ENCODE measurements around the gene IRF1.
"Not testable (repeated sequence)": the region's sequence is repeated elsewhere in the genome, so short reads cannot be mapped to it uniquely, and the experiment has no call there.

IRF1 gene

DNA sequence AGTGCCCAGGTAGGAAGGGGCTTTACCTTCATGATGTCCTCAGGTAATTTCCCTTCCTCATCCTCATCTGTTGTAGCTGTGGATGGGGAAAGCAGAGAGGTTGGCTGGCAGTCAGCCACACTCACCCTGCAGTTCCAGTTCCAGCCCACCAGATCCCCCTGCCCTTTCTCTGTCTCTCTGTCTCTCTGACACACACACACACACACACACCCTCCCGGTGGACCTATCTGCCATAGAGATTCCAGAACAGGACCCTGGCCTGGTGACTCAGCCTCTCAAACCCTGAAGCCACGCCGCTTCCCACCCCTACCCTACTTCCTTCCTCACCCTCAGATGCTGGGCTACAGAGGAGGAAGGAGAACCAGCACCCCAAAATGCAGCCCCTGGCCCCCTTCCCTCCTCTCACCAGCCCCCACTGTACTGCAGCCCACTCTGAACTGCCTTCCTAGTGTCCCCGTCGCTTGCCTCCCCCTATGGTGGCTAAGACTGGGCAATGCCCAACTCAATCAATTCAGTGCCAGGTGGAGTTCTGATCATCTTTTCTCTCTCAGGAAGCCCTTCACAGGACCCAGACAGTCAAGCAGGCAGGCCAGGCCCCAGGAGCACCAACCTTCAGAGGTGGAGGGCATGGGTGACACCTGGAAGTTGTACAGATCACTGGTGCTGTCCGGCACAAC is 4.8 kb downstream of the IRF1 start:
- DNase-seq, result no peak

DNA sequence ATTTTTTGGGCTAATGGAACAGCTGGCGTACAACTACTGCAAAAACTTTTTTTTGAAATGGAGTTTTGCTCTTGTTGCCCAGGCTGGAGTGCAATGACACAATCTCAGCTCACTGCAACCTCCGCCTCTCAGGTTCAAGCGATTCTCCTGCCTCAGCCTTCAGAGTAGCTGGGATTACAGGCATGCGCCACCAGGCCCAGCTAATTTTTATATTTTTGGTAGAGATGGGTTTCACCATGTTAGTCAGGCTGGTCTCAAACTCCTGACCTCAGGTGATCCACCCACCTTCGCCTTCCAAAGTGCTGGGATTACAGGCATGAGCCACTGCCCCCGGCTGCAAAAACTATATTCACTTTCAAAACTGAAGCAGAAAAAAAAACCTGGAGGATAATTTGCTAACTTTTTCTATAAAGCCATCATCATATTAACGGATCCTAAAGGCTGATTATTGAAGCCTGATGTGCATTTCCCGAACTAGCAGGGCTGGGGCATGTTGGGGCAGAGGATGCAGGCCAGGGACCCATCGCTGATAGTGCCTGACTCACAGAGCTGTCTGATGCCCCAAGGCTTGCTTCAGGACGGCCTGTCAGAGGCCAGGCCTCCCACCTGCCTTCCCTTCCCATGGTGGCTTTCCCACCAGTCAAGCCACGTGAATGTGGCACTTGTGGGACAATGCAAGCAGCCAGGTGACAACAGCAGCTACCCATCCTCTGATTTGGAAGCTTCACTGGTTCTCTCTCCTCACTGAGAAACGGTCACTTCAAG is 5.5 kb downstream of the IRF1 start:
- not testable (repeated sequence) for DNase-seq

DNA sequence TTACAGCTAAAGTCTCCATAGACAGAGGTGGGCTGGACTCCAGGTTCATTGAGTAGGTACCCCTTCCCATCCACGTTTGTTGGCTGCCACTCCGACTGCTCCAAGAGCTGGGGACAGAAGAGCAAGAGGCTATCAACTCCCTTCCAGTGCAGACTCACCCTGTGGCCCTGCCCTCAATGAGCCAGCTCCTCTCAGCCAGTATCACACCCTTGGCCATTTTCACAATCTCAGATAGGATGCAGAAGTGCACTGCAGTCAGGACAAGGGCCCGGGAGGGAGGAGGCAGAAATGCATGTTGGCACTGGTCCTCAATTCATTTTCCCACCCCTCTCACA is 6.2 kb downstream of the IRF1 start:
- DNase-seq, result no peak

DNA sequence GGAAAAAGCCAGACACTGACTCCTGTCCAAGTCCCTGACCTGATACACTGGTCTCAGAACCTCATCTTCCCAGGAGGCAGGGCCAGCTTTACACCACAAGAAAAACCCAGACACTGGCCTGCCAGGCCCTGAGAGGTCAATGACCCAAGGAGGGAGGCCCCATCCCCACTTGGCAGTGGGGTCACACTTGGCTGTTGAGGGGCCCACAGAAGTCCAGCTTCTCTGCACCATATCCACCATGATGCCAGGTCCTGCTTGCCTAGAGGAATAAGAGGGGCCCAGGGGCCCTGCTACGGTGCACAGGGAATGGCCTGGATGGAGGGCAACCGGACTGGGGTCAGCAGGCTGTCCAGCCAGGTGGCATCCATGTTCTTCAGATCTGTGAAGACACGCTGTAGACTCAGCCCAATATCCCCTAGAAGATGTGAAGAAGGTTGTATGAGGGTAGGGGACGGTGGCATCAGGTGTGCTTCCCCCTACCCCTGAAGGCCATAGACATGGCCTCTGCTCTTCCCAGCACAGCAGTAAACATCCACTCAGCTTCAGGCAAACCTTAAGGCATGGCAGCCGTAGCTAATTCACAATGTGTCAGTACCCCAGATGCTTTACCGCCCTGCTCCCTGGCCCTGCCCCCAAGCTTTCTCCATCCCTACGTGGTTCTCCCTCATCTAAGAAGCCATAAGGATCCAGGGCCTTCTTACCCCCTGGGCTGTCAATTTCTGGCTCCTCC is 6.7 kb downstream of the IRF1 start:
- DNase-seq, result no peak

DNA sequence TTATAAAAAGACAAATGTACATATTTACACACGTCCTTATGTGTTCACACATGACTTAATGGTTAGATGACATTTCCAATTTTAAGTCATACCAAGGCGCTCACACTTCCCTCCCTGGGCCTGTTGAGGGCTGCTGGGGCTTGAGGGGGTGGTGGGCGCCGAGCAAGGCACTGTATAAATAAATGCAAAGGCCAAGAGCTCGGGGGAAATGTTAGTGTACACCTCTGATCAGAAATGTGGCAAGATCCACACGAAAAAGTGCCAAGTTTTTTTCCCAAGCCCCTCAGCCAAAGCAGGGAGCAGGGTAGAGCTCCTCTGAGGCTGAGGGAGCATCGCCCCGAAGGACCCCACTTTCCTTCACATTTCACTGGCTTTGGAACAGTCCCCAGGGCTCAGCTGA is 7.5 kb downstream of the IRF1 start:
- DNase-seq, result no peak

DNA sequence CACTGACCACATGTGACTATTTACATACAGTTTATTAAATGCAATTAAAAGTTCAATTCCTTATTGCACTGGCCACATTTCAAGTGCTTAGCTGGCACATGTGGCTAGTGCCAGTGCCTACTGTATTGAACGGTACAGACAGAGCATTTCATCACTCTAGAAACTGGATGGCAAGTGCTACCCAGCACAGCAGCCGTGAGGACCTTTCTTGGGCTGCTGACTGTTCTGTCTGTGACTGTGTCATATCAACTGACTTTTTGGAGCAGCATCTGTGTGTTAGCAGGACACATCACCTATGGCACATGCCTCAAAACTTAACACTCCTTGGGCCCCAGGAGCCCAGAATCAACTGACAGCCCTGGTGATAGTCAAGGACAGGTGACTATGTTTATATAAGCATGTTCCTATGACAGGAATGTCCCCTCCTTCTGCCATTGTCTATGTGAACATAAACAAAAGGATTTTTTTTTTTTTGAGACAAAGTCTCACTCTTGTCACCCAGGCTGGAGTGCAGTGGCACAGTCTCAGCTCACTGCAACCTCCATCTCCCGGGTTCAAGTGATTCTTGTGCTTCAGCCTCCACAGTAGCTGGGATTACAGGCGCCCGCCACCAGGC is 8.9 kb downstream of the IRF1 start:
- no peak for DNase-seq

DNA sequence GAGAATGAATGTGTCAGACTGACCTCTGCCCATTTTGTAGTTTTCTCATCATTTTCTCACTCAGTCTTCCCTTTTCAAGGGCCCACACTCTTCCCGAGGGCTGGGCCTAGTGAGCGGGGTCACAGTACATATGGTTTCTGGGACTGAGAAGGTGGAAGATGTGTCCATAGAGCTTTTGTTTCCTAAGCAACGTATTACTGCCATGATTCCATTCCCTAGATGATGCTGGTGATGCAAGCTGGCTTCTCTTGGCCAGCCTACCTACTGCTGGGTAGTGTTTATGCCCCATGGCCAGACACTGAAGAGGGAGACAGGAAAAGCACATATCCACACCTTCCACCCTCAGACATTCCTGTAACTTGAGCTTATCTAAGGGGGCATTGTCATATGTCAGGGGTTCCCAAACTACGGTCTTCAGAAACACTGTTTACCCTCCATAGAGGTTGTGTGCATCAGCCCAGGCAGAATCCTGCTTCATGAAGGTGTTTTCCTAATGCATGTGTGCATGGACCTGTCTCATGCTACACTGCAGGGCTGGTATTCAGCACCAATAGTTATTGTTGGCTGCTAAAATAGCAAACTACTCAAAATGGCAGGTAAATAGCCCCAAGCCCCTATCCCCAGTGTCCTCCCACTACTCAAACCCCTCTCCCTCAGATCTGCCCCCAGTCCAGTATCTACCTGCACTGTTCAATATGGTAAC is 9.5 kb downstream of the IRF1 start:
- DNase-seq, result peak; percentile 39

DNA sequence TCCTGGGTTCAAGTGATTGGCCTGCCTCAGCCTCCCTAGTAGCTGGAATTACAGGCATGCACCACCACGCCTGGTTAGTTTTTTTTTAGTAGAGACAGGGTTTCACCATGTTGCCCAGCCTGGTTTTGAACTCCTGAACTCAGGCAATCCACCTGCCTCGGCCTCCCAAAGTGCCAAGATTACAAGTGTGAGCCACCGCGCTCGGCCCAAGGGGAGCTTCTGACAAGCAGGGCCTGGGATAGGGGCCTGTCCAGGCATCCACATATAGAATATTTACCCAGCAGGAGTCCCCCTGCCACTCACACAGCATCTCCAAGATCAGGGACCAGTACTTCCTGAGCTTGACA is 10.1 kb downstream of the IRF1 start:
- DNase-seq, result no peak

DNA sequence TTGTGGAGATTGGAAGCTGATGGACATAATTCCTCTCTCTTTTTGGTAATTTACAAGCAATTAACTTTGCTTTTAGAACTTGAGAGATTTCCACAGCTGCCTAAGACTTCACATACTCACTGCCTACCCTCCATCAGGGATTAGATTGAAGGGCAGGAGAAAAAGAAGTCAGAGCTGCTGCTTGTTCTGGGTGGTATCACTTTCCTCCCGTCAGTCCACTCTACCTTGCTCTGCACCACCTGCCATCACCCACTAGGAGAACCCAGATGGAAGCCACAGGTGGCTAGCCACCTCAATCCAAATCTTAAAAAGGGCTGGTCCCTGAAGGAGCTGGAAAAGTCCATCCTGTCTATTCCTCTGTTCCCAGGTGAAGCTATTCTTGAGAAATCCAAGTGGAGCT is 10.5 kb downstream of the IRF1 start:
- peak; percentile 27 for DNase-seq

DNA sequence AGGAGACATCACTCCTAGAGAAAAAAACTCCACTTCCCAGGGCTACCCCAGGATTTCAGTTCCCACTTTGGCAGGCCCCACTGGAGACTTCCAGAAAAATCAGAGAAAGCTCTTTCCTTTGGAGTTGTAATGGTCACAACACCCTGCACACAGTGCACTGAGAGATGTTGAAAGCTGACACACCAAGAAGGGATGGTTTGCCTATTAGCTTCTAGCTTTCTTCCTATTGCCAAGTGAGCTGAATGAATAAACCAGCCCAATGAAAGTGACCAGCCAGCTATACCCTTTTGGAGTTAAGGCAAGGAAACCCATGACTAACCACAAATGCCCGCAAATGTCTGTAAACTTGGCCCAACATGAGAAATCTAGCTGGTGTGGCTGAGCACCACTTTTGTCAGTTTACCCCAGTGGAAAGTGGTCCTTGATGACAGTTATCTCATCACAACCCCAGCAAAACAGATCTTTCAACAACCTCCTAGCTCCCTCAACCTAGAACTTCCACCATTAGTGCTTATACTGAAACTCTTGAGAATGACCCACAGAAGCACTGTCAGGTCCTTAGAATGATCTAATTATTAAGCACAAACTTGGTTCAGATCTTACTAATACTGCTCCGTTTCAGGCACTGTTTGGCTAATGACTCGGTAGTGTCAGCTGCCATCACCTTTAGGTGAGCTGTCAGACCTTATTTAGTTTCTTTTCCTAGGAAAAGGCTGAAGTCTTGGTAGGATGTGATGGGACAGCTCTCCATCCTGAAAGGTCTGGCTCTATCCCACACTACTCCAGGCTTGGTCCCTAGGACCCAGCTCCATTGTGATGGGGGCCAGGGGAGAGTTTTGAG is 11.2 kb downstream of the IRF1 start:
- DNase-seq, result peak; percentile 66

DNA sequence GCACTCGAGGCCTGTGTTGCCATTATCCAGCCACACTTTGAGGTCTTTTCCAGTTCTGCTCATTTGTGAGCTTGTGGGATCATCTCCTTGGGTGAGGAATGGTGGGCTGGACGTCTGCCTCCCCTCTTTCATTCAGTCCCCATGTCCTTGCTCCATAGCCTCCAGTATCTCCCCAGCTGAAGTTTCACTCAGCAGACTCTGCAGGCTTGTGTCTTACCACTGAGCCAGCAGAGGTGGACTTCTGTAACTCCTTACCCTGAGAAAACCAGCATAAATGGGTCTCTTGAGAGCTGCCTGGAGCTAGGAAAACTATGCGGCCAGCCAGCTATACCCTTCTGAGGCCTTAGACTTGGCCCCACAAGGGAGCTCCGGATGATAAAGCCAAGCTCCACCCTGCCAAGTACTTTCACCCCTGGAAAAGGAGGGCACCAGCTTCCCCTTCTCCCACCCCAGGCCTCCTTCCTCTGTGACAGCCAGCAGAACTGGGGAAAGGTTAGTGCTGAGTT is 12.2 kb downstream of the IRF1 start:
- peak; percentile 43 for DNase-seq

DNA sequence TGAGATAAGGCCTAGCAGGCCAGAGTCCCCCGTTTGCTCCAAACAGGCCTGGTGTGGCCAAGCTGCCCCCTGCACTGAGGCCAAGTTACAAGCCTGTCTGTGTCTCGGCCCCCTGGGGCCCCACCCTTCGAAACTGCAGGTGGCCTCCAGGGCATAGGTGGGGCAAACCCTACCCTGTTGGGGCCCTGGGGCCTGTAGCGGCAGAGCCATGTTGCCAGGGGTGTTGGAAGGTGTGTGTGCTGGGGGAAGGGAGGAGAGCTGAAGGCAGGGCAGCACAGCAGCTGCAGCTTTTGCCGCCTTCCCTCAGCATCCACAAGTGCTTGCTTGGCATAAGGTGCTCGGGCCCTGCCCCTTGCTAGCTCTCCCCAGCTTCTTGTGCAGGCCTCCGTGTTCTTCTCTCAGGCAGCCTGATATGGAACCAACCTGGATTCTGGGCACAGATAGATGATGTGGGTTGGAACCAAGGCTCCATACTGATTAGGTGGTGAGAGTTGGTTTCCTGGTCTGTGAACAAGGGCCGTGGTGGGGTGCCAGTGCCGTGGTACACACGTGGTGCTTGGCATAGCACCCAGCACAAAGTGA is 12.7 kb downstream of the IRF1 start:
- peak; percentile 34 for DNase-seq

DNA sequence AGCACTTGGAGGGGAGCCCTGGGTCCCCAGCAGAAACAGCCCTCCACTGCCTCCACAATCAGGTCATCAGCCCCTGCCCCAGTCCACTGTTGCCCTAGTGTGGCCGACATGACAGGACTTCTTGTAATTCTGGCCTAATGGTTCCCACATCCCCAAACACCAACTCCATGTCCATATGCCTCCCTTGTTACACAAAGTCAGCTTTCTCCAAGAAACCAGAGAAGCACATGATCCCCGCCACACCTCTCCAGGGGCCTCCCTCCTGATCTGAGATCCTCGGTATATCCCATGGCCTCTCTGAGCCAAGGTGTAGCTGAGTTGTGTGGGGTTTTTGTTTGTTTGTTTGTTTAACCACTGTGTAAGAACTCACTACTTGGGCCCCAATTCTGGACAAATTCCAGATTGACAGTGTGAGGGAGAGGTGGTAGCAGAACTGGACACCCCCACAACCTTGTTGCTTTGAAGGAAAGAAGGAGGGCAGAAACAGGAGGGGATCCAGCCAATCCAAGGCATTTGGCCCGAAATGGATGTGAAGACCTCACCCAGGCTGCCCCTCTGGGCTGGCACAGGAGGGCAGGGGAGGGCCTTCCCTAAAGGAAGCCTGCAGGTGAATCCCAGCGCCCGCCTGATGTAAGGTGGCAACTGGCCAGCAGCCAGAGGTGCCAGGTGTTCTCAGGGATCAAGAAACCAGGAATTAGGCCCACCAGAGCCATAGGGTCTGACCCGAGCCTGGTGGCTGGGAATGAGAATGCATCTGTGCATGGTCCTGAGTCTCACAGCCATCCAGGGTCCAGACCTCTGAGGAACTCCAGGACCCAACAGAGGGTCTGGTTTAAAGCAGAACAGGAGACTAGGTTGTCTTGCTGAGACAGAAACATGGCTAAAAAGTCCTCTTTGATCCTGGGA is 13.4 kb downstream of the IRF1 start:
- DNase-seq, result no peak

DNA sequence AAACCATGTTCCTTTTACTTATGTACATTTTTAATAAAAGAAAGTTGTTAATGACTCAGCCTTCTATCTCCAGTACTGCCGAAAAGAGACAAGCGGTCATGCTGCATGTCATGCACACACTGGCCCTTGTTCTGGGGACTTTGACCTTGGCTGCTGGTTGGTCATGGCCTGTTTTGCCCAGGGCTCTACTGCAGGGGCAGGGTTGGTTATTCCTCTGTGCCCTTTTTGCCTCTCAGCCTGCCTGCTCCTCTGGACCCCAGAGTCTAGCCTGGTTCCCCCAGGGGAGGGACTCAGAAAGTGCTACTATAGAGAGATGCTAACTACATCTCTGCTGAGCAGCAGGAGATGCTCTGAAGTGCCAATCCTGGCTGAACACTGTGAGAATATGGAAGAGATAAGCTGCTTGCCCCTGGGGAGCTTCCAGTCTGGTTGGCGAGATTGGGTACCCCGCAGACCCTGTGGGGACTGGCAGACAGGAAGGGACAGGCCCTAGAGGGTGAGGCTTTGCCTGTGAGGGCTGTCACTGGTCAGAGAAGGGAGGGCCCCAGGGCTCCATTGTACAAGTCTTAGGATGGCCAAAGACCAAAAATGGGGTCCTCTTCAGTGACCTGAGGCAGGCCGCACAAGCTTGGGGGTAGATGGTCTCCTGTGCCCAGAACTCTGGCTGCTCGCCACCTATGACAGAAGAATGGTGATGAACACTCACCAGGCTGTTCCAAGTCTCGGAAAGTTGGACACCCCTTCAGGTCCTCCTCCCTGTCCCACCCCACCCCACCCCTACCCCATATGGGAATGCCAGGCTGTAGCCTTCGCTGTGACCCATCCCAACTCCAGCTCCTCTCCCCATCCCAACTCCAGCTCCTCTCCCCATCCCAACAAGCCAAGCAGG is 14.3 kb downstream of the IRF1 start:
- DNase-seq, result no peak

DNA sequence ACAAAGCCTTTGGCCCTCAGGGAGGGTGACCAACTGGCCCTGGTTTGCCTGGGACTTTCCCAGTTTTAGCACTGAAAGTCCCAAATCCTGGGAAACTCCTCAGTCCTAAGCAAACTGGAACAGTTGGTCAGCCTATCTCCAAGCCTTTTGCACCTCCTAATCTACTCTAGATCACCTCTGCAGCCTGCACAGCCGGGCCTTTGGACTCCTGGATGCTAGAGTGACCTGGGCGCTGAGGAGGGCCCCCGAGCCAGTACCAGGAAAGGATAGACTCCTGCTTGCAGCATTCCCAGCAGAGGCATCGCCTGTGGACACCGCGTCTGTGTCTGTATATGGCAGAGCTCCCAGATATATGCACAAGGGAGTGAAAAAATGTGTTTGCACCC is 15.1 kb downstream of the IRF1 start:
- no peak for DNase-seq

DNA sequence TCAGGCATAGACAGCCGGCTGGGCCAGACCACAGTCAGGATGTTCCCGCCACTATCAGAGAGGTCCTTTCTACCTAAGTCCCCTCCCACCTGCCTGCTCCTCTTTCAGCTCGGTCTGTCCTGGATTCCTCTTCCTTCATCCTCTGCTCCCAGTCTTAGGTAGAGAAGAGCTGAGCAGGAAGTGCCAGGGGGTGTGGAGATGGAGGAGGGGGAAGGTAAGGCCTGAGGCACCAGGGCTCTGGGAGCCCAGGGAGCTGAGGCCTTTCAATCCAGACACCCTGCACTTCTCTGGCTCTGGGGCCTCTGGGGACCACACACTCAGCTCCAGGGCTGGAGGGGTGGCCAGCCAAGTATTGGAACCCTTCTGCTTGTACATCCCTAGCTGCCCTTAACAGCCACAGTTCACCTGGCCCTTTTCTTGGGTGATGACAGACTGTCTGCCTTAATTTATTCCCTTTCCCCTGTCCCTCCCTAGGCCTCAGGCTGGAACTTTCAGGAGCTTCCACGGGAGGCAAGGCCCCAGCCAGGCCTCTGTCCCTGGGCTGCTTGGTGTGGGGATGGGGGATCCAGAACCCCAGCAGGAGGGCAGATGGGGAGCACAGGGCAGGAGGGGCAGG is 15.6 kb downstream of the IRF1 start:
- DNase-seq, result no peak

DNA sequence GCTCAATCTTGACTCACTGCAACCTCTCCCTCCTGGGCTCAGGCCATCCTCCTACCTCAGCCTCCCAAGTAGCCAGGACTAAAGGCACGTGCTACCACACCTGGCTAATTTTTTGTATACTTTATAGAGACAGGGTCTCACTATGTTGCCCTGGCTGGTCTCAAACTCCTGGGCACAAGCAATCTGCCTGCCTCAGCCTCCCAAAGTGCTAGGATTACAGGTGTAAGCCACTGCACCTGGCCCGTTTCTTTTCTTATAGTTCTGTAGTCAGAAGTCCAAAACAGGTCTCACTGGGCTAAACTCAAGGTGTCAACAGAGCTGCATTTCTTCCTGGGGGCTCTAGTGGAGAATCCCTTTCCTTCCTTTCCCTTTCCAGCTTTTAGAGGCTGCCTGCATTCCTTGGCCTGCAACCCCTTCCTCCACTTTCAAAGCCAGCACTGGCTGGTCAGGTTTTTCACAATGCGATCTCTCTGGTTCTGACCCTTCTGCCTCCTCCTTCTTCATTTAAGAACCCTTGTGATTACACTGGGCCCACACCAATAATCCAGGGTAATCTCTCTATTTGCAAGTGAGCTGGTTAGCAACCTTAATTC is 16.3 kb downstream of the IRF1 start:
- DNase-seq, result no peak

DNA sequence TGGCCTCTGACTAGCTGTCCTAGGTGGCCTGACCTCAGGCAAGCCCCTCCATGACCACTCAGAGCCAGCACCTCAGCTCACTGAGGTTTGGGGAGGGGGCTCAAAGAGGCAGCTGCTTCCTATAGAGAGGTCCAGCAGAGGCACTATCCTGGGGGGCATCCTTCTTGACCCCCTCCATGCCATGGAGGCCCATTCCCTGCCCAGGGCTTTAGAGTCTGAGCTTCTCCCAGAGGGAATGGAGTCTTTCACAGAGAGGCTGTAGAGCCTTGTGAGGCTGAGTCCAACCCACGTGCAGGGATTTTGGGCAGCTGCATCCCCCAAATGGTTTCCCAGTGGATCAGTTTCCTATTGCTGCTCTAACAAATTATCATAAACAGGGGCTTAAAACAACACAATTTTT is 16.9 kb downstream of the IRF1 start:
- DNase-seq, result no peak

Data from inflammatory macrophage treated with lipopolysaccharide for 4 hours (primary cell).